A549 (cell line): ENCODE measurements around the gene GATA6. TPM values are rescaled to one million over a fixed set of nuclear protein-coding genes. Genes with fewer than 3 reads are reported as not detected.
"Not testable (repeated sequence)": the region's sequence is repeated elsewhere in the genome, so short reads cannot be mapped to it uniquely, and the experiment has no call there.

Experiments
- ATAC-seq, 2 experiments: fragments of 200-7000 bp in 1 of 2; fragments of >200 bp in 1 of 2; cut with Nextera tagmentation in 1 of 2; cut with Tn5 transposase in 1 of 2; 3 replicates each; pipeline versions ENCODE4 v1.8.0 to v1.9.1; 2018 to 2020; ENCODE audit warnings: mild to moderate bottlenecking in 1 of 2, moderate library complexity in 1 of 2
- CTCF ChIA-PET: fragments of 300-600 bp; sonication (Branson Sonifier 250); formaldehyde crosslinking; extraction: SDS; loops from one replicate; lab custom pipeline; 2021; ENCODE audit warnings: antibody characterized with exemption, inconsistent platforms; lab: Yijun Ruan, JAX
- POLR2A ChIA-PET: fragments of 350-600 bp; formaldehyde crosslinking; extraction: SDS; loops from one replicate; lab custom pipeline; 2021; ENCODE audit warnings: antibody characterized with exemption, inconsistent platforms; lab: Yijun Ruan, JAX
- DNase-seq, 2 experiments: peaks; one replicate each; pipeline versions ENCODE4 v3.0.0 to v3.0.0-alpha.2; 2011 to 2016; ENCODE audit warnings: low read depth in 1 of 2, low spot score in 1 of 2
- FAIRE-seq: peaks from 2 replicates; lab custom pipeline; 2011; peaks lifted over from hg19 to GRCh38; lab: Jason Lieb, UNC
- H3K27ac ChIP-seq, 2 experiments: fragments of >200 bp; sonication (Bioruptor Twin); formaldehyde crosslinking; 3 replicates each; pipeline ENCODE4 v1.5.1; 2016 to 2017
- H3K4me1 ChIP-seq: fragments of >200 bp; sonication (Bioruptor Twin); formaldehyde crosslinking; 3 replicates; pipeline ENCODE4 v1.6.1; 2016
- H3K4me2 ChIP-seq: fragments of >200 bp; sonication (Bioruptor Twin); formaldehyde crosslinking; 3 replicates; pipeline ENCODE4 v1.6.1; 2016
- H3K4me3 ChIP-seq: fragments of >200 bp; sonication (Bioruptor Twin); formaldehyde crosslinking; 3 replicates; pipeline ENCODE4 v1.5.1; 2016
- H3K9me3 ChIP-seq: fragments of >200 bp; sonication (Bioruptor Twin); formaldehyde crosslinking; 3 replicates; pipeline ENCODE4 v1.6.1; 2016
- BHLHE40 ChIP-seq: IDR thresholded peaks from 2 replicates; pipeline ENCODE4 v1.6.1; 2012; ENCODE audit warnings: low read depth, low read length, inconsistent platforms
- CBX2 ChIP-seq: fragments of 200-600 bp; sonication (generic); IDR thresholded peaks from 2 replicates; pipeline ENCODE4 v1.6.1; 2016; ENCODE audit warnings: low read depth, mild to moderate bottlenecking, borderline replicate concordance
- CHD4 ChIP-seq: fragments of 200-600 bp; sonication (generic); IDR thresholded peaks from 2 replicates; pipeline ENCODE4 v1.6.1; 2016; ENCODE audit warnings: antibody characterized with exemption, mild to moderate bottlenecking, borderline replicate concordance
- EHMT2 ChIP-seq: fragments of 200-600 bp; sonication (generic); IDR thresholded peaks from 2 replicates; pipeline ENCODE4 v1.6.1; 2016; ENCODE audit warnings: antibody characterized with exemption, low read depth, mild to moderate bottlenecking, moderate library complexity
- FOSL2 ChIP-seq, 2 experiments: fragments of 450-650 bp in 1 of 2; fragments of >200 bp in 1 of 2; sonication (Bioruptor Twin) in 1 of 2; formaldehyde crosslinking; IDR thresholded peaks; 2 replicates each; pipeline versions ENCODE4 v1.5.0 to v1.6.1; 2016 to 2020; ENCODE audit warnings: mild to moderate bottlenecking in 1 of 2, moderate library complexity in 1 of 2
- FOXS1 ChIP-seq: fragments of 250-450 bp; sonication (Bioruptor Pico); IDR thresholded peaks from 2 replicates; pipeline ENCODE4 v1.5.0; 2020; ENCODE audit warnings: mild to moderate bottlenecking, moderate library complexity
- HEYL ChIP-seq: fragments of 250-450 bp; sonication (Bioruptor Pico); IDR thresholded peaks from 2 replicates; pipeline ENCODE4 v1.8.0; 2021; ENCODE audit warnings: mild to moderate bottlenecking, moderate library complexity
- HOXB5 ChIP-seq: fragments of 250-450 bp; sonication (Bioruptor Pico); IDR thresholded peaks from 2 replicates; pipeline ENCODE4 v1.5.0; 2020; ENCODE audit warnings: mild to moderate bottlenecking, moderate library complexity
- MYC ChIP-seq: IDR thresholded peaks from 2 replicates; pipeline ENCODE4 v1.6.1; 2012; ENCODE audit warnings: mild to moderate bottlenecking, inconsistent platforms, low read length, improper control_type of control experiment, borderline replicate concordance
- NR3C1 ChIP-seq: fragments of >200 bp; sonication (Bioruptor Twin); formaldehyde crosslinking; IDR thresholded peaks from 3 replicates; pipeline ENCODE4 v1.6.1; 2017
- POLR2A ChIP-seq: IDR thresholded peaks from 2 replicates; pipeline ENCODE4 v1.6.1; 2012; ENCODE audit warnings: mild to moderate bottlenecking, low read length
- POLR2AphosphoS2 ChIP-seq: conservative IDR thresholded peaks from 2 replicates; pipeline ENCODE4 v1.6.1; 2012; ENCODE audit warnings: low read length, improper control_type of control experiment, inconsistent platforms
- RCOR1 ChIP-seq: fragments of 150-350 bp; IDR thresholded peaks from 2 replicates; pipeline ENCODE4 v1.6.1; 2014; ENCODE audit warnings: antibody characterized with exemption, low read length, low read depth
- RFX5 ChIP-seq: fragments of 450-650 bp; IDR thresholded peaks from 2 replicates; pipeline ENCODE4 v1.7.1; 2014; ENCODE audit warnings: antibody characterized with exemption, mild to moderate bottlenecking, moderate library complexity
- RNF2 ChIP-seq: fragments of 200-600 bp; sonication (generic); IDR thresholded peaks from 2 replicates; pipeline ENCODE4 v1.6.1; 2016; ENCODE audit warnings: low read depth, mild to moderate bottlenecking, antibody characterized with exemption, moderate library complexity, borderline replicate concordance
- SMC3 ChIP-seq: fragments of >200 bp; sonication (Bioruptor Twin); formaldehyde crosslinking; IDR thresholded peaks from 3 replicates; pipeline ENCODE4 v1.6.1; 2018; ENCODE audit warnings: inconsistent platforms
- SREBF2 ChIP-seq: fragments of 450-650 bp; IDR thresholded peaks from 2 replicates; pipeline ENCODE4 v1.6.1; 2014; ENCODE audit warnings: mild to moderate bottlenecking, moderate library complexity
- TFCP2L1 ChIP-seq: fragments of 250-450 bp; sonication (Bioruptor Pico); IDR thresholded peaks from 2 replicates; pipeline ENCODE4 v1.5.0; 2021; ENCODE audit warnings: mild to moderate bottlenecking
- TP53 ChIP-seq: fragments of 250-450 bp; sonication (Bioruptor Pico); IDR thresholded peaks from 2 replicates; pipeline ENCODE4 v1.5.0; 2021; ENCODE audit warnings: mild to moderate bottlenecking, moderate library complexity
- USF2 ChIP-seq: fragments of 450-650 bp; IDR thresholded peaks from 2 replicates; pipeline ENCODE4 v1.6.1; 2014; ENCODE audit warnings: antibody characterized with exemption
- ZNF302 ChIP-seq: fragments of 250-450 bp; sonication (Bioruptor Pico); IDR thresholded peaks from 2 replicates; pipeline ENCODE4 v1.9.0; 2021; ENCODE audit warnings: inconsistent platforms, mild to moderate bottlenecking, moderate library complexity
- ZSCAN20 ChIP-seq: fragments of 250-450 bp; sonication (Bioruptor Pico); IDR thresholded peaks from 2 replicates; pipeline ENCODE4 v1.8.0; 2022; ENCODE audit warnings: mild to moderate bottlenecking, moderate library complexity
- WGBS: methylation state at CpG from one replicate; pipeline ENCODE4 v1.1.6; 2017; ENCODE audit errors: missing lambda C conversion rate; 5-methylcytosine and 5-hydroxymethylcytosine counted together
- polyA plus RNA-seq, 4 experiments: library from polyadenylated mRNA; depleted of rRNA in 3 of 4; stranded (reverse); fragments of >200 nt; fragmentation: RNase III in 1 of 4; extraction: RNeasy Plus Mini Kit Qiagen cat#74134 plus additional on column Dnase treatment in 1 of 4; gene quantifications; 2 replicates in 3 of 4; 3 replicates in 1 of 4; pipeline ENCODE4 v1.2.3, GENCODE V29; 2011 to 2017
- TF ChIP-seq, protein P1 (sequence below): fragments of >200 bp; sonication (Bioruptor Twin); formaldehyde crosslinking; IDR thresholded peaks from 3 replicates; pipeline ENCODE4 v1.6.1; 2016
- TF ChIP-seq, protein P2 (sequence below): fragments of >200 bp; sonication (Bioruptor Twin); formaldehyde crosslinking; IDR thresholded peaks from 2 replicates; pipeline ENCODE4 v1.6.1; 2016
- TF ChIP-seq, protein P3 (sequence below): IDR thresholded peaks from 2 replicates; pipeline ENCODE4 v1.6.1; 2012; ENCODE audit warnings: low read depth, borderline replicate concordance

Gene GATA6
- polyA plus RNA-seq, 2 of the 4 experiments (the other 2 are of a cell fraction) = 1.2 to 1.3 TPM

- ChIA-PET POLR2A (no interaction called here), CTCF (interaction anchor here (0.8 kb wide), 1 partner anchor 379 kb away, joined by 3 read pairs; no protein-coding TSS in a partner anchor)
- DNase-seq = no peak
- Histone ChIP-seq H3K9me3 (no peaks in the 10 kb centered on the region), H3K4me2 (no peak overlapping the region), H3K27ac (no peak overlapping the region), H3K4me3 (no peak overlapping the region), H3K4me1 (no peaks in the 10 kb centered on the region)
- WGBS = 87% methylated on average over 3 of the region's 3 CpGs
- FAIRE-seq = no peak
- ATAC-seq = no peak
- TF ChIP-seq SMC3 (no peak), ZNF302 (CRISPR knock-in tag) (no peak), TP53 (CRISPR knock-in tag) (no peak), RCOR1 (no peak), FOSL2 (IDR thresholded peaks at IDR 0.05) (no peak), FOSL2 (CRISPR knock-in tag; IDR thresholded peaks at IDR 0.05) (no peak), MYC (no peak), CHD4 (no peak), FOXS1 (CRISPR knock-in tag) (no peak), RFX5 (no peak), NR3C1 (no peak)
- TF ChIP-seq, protein P1, sequence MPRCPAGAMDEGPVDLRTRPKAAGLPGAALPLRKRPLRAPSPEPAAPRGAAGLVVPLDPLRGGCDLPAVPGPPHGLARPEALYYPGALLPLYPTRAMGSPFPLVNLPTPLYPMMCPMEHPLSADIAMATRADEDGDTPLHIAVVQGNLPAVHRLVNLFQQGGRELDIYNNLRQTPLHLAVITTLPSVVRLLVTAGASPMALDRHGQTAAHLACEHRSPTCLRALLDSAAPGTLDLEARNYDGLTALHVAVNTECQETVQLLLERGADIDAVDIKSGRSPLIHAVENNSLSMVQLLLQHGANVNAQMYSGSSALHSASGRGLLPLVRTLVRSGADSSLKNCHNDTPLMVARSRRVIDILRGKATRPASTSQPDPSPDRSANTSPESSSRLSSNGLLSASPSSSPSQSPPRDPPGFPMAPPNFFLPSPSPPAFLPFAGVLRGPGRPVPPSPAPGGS = no peak
- TF ChIP-seq, protein P2, sequence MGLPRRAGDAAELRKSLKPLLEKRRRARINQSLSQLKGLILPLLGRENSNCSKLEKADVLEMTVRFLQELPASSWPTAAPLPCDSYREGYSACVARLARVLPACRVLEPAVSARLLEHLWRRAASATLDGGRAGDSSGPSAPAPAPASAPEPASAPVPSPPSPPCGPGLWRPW = no peak
These were observed 14.3 kb downstream of the GATA6 start for GRCh38 chr18:22183698-22184170.

GRCh38 chr18:22184573-22184972 is 15.2 kb downstream of the GATA6 start:
- POLR2A ChIA-PET, H3K27ac ChIP-seq, FAIRE-seq, H3K9me3 ChIP-seq, H3K4me2 ChIP-seq, H3K4me1 ChIP-seq, ATAC-seq, H3K4me3 ChIP-seq, CTCF ChIA-PET, DNase-seq: not testable (repeated sequence)
- 90% methylated on average over 8 of the region's 8 CpGs for WGBS

DNA sequence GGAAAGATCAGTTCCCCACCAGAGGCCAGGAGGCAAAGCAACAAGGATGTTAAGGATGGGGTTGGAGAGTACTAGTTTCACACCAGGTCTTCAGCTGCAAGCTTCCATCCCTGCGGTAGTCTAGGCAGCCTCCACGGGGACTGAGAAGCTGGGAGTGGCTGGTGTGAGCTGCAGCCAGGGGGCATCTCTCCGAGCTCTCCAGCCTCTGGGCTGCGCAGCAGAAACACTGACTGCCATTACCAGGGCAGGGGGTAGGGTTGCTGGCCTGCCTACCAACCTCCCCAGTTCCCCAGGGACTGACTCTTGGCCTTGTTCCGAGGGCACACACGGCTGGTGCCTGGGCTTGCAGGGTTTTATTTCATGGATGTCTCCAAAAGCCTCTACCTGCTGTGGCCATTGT is 15.9 kb downstream of the GATA6 start:
- CTCF ChIA-PET = no interaction called here
- H3K4me1 ChIP-seq = no peaks in the 10 kb centered on the region
- FAIRE-seq (no peak), ATAC-seq (no peak; a peak in 1 of 6 replicates), DNase-seq (no peak)
- H3K9me3 ChIP-seq = no peaks in the 10 kb centered on the region
- TF ChIP-seq TFCP2L1 (CRISPR knock-in tag) (no peak), SREBF2 (no peak), RNF2 (no peak), POLR2A (no peak), USF2 (no peak), EHMT2 (no peak), BHLHE40 (no peak), HOXB5 (CRISPR knock-in tag) (no peak), FOXS1 (CRISPR knock-in tag) (no peak), HEYL (CRISPR knock-in tag) (no peak), POLR2AphosphoS2 (no peak), CBX2 (no peak), ZSCAN20 (CRISPR knock-in tag) (no peak), TP53 (CRISPR knock-in tag) (no peak), SMC3 (no peak), NR3C1 (no peak)
- TF ChIP-seq, protein P1 = no peak
- TF ChIP-seq, protein P3, sequence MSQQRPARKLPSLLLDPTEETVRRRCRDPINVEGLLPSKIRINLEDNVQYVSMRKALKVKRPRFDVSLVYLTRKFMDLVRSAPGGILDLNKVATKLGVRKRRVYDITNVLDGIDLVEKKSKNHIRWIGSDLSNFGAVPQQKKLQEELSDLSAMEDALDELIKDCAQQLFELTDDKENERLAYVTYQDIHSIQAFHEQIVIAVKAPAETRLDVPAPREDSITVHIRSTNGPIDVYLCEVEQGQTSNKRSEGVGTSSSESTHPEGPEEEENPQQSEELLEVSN = no peak
- no CpG with 5 or more reads among the region's 6 CpGs for WGBS
- no peak overlapping the region for H3K27ac ChIP-seq
- H3K4me2 ChIP-seq = no peak overlapping the region
- POLR2A ChIA-PET = no interaction called here
- H3K4me3 ChIP-seq = no peak overlapping the region
